PC-3 (cell line): ENCODE measurements around the gene OVCH1.

Experiments used
- CTCF ChIP-seq: fragments of 300-600 bp; sonication (generic); conservative IDR thresholded peaks from 2 replicates; pipeline ENCODE4 v1.5.1; 2017; ENCODE audit warnings: antibody characterized with exemption, low read depth, mild to moderate bottlenecking, low read length
- EZH2phosphoT487 ChIP-seq: fragments of 300-600 bp; sonication (generic); IDR thresholded peaks from 2 replicates; pipeline ENCODE4 v1.6.1; 2018; ENCODE audit warnings: mild to moderate bottlenecking, antibody characterized with exemption, low read length, borderline replicate concordance

GRCh38 chr12:29428633-29429032, 68.9 kb downstream of the OVCH1 start:
- TF ChIP-seq CTCF (no peak), EZH2phosphoT487 (no peak)
